ENCODE results near the gene PTBP3.

Gene PTBP3

GRCh38 chr9:112245126-112245525 lies 88.3 kb downstream of the PTBP3 start:
- Histone ChIP-seq H4K20me1 (ENCODE audit: insufficient read depth, low read length, poor library complexity, severe bottlenecking) (no peaks in the 10 kb centered on the region), H2AFZ (ENCODE audit: low read length) (no peak overlapping the region), H3K4me2 (ENCODE audit: low read depth, low read length, poor library complexity, severe bottlenecking) (no peak overlapping the region), H3F3A (ENCODE audit: low read depth) (no peaks in the 10 kb centered on the region), H3K79me2 (ENCODE audit: insufficient read depth, low read length) (no peaks in the 10 kb centered on the region), H3K4me1 (ENCODE audit: insufficient read depth, low read length, poor library complexity, severe bottlenecking) (no peaks in the 10 kb centered on the region), H3K27me3 (ENCODE audit: insufficient read depth, low read length, poor library complexity, severe bottlenecking) (no peaks in the 10 kb centered on the region), H3K9me2 (replicated peaks; ENCODE audit: low read depth, low read length) (no peaks in the 10 kb centered on the region), H3K4me3 (ENCODE audit: low read length, poor library complexity, severe bottlenecking) (no peak overlapping the region), H3K9me3 (ENCODE audit: insufficient read depth, low read depth, low read length) (no peaks in the 10 kb centered on the region), H3K36me3 (ENCODE audit: insufficient read depth, low read length) (peaks cover 43% of the 10 kb centered on the region), H3K9ac (ENCODE audit: low read depth, low read length, poor library complexity, severe bottlenecking) (no peak overlapping the region)
- TF ChIP-seq EZH2phosphoT487 (IDR thresholded peaks at IDR 0.05; ENCODE audit: borderline replicate concordance) = no peak
- no peak for TF ChIP-seq CTCF (conservative IDR thresholded peaks at IDR 0.05; ENCODE audit: low read length)

- H2AFZ ChIP-seq (ENCODE audit: low read length) = no peak overlapping the region
- H3K9me3 ChIP-seq (ENCODE audit: insufficient read depth, low read depth, low read length) = no peaks in the 10 kb centered on the region
- no peak for TF ChIP-seq EZH2phosphoT487 (IDR thresholded peaks at IDR 0.05; ENCODE audit: borderline replicate concordance)
- peaks cover 36% of the 10 kb centered on the region; the same call in 1 of the 2 replicates for H3K36me3 ChIP-seq (ENCODE audit: insufficient read depth, low read length)
- H3K4me3 ChIP-seq (ENCODE audit: low read length, poor library complexity, severe bottlenecking) = no peak overlapping the region
- H3K4me1 ChIP-seq (ENCODE audit: insufficient read depth, low read length, poor library complexity, severe bottlenecking) = no peaks in the 10 kb centered on the region
- no peaks in the 10 kb centered on the region for H3F3A ChIP-seq (ENCODE audit: low read depth)
- H3K9me2 ChIP-seq (replicated peaks; ENCODE audit: low read depth, low read length) = no peaks in the 10 kb centered on the region
- no peaks in the 10 kb centered on the region for H3K79me2 ChIP-seq (ENCODE audit: insufficient read depth, low read length)
- no peak overlapping the region for H3K9ac ChIP-seq (ENCODE audit: low read depth, low read length, poor library complexity, severe bottlenecking)
- no peaks in the 10 kb centered on the region for H4K20me1 ChIP-seq (ENCODE audit: insufficient read depth, low read length, poor library complexity, severe bottlenecking)
- H3K27me3 ChIP-seq (ENCODE audit: insufficient read depth, low read length, poor library complexity, severe bottlenecking) = no peaks in the 10 kb centered on the region
- H3K4me2 ChIP-seq (ENCODE audit: low read depth, low read length, poor library complexity, severe bottlenecking) = no peak overlapping the region
Measured at GRCh38 chr9:112242147-112242804, 91.1 kb downstream of the PTBP3 start.

- Histone ChIP-seq H3K27me3 (ENCODE audit: insufficient read depth, low read length, poor library complexity, severe bottlenecking) (no peaks in the 10 kb centered on the region), H3K4me3 (ENCODE audit: low read length, poor library complexity, severe bottlenecking) (no peak overlapping the region), H3K4me2 (ENCODE audit: low read depth, low read length, poor library complexity, severe bottlenecking) (no peak overlapping the region), H3K9ac (ENCODE audit: low read depth, low read length, poor library complexity, severe bottlenecking) (no peak overlapping the region), H3F3A (ENCODE audit: low read depth) (no peaks in the 10 kb centered on the region), H4K20me1 (ENCODE audit: insufficient read depth, low read length, poor library complexity, severe bottlenecking) (no peaks in the 10 kb centered on the region), H3K4me1 (ENCODE audit: insufficient read depth, low read length, poor library complexity, severe bottlenecking) (no peaks in the 10 kb centered on the region), H3K9me2 (replicated peaks; ENCODE audit: low read depth, low read length) (no peaks in the 10 kb centered on the region), H3K9me3 (ENCODE audit: insufficient read depth, low read depth, low read length) (no peaks in the 10 kb centered on the region), H3K79me2 (ENCODE audit: insufficient read depth, low read length) (0 out of 2 replicates have a peak, but pooled peaks cover 2% of the 10 kb centered on the region), H2AFZ (ENCODE audit: low read length) (no peak overlapping the region), H3K36me3 (ENCODE audit: insufficient read depth, low read length) (peaks cover 31% of the 10 kb centered on the region; the same call in 1 of the 2 replicates)
- TF ChIP-seq CTCF (conservative IDR thresholded peaks at IDR 0.05; ENCODE audit: low read length) (no peak), EZH2phosphoT487 (IDR thresholded peaks at IDR 0.05; ENCODE audit: borderline replicate concordance) (no peak)
Measured at GRCh38 chr9:112241491-112241890, 91.9 kb downstream of the PTBP3 start.

- no peak for TF ChIP-seq EZH2phosphoT487 (IDR thresholded peaks at IDR 0.05; ENCODE audit: borderline replicate concordance)
- Histone ChIP-seq H3K4me2 (ENCODE audit: low read depth, low read length, poor library complexity, severe bottlenecking) (no peak overlapping the region), H3K79me2 (ENCODE audit: insufficient read depth, low read length) (0 out of 2 replicates have a peak, but pooled peaks cover 4% of the 10 kb centered on the region), H3K36me3 (ENCODE audit: insufficient read depth, low read length) (peaks cover 30% of the 10 kb centered on the region; the same call in 1 of the 2 replicates), H3K4me3 (ENCODE audit: low read length, poor library complexity, severe bottlenecking) (no peak overlapping the region), H3K27me3 (ENCODE audit: insufficient read depth, low read length, poor library complexity, severe bottlenecking) (no peaks in the 10 kb centered on the region), H3K4me1 (ENCODE audit: insufficient read depth, low read length, poor library complexity, severe bottlenecking) (no peaks in the 10 kb centered on the region), H3K9me3 (ENCODE audit: insufficient read depth, low read depth, low read length) (no peaks in the 10 kb centered on the region), H3K9ac (ENCODE audit: low read depth, low read length, poor library complexity, severe bottlenecking) (no peak overlapping the region), H2AFZ (ENCODE audit: low read length) (no peak overlapping the region), H4K20me1 (ENCODE audit: insufficient read depth, low read length, poor library complexity, severe bottlenecking) (no peaks in the 10 kb centered on the region), H3F3A (ENCODE audit: low read depth) (no peaks in the 10 kb centered on the region; the same call in 1 of the 2 replicates), H3K9me2 (replicated peaks; ENCODE audit: low read depth, low read length) (no peaks in the 10 kb centered on the region)
Measured at GRCh38 chr9:112239708-112240107, 93.7 kb downstream of the PTBP3 start.

Measured in Loucy (cell line).